Stimulated activated CD4-positive, alpha-beta T cell treated with anti-CD3 and anti-CD28 coated beads, Interleukin-1b, Interleukin-23, amount 100 ng/mL, for 4 hours (primary cell): ENCODE data around the gene PXYLP1.

Experiments
- DNase-seq, 2 donors: peaks; one replicate each; pipeline ENCODE4 v3.0.0-alpha.2; 2020; ENCODE audit warnings: low read depth in 2 of 2

PXYLP1 gene

GRCh38 chr3:141272906-141273662, 41.5 kb downstream of the PXYLP1 start:
- no peak for DNase-seq

- DNase-seq = no peak
These were observed 42.2 kb downstream of the PXYLP1 start for GRCh38 chr3:141273700-141274410.

- DNase-seq = no peak
These were observed 42.9 kb downstream of the PXYLP1 start for GRCh38 chr3:141274411-141275031.

GRCh38 chr3:141275032-141275422, 43.4 kb downstream of the PXYLP1 start:
- DNase-seq = no peak

- no peak for DNase-seq
These were observed 43.9 kb downstream of the PXYLP1 start for GRCh38 chr3:141275511-141275910.

- DNase-seq = no peak
These were observed 44.3 kb downstream of the PXYLP1 start for GRCh38 chr3:141275973-141276372.

- no peak for DNase-seq
These were observed 44.8 kb downstream of the PXYLP1 start for GRCh38 chr3:141276398-141276797.

- no peak for DNase-seq
These were observed 45.8 kb downstream of the PXYLP1 start for GRCh38 chr3:141277451-141277850.

- no peak for DNase-seq
These were observed 46.8 kb downstream of the PXYLP1 start for GRCh38 chr3:141278196-141279076.

GRCh38 chr3:141279077-141279967, 47.7 kb downstream of the PXYLP1 start:
- no peak for DNase-seq

GRCh38 chr3:141280086-141280485, 48.5 kb downstream of the PXYLP1 start:
- DNase-seq = no peak

GRCh38 chr3:141280690-141281089, 49.1 kb downstream of the PXYLP1 start:
- no peak for DNase-seq

GRCh38 chr3:141285570-141285969, 53.9 kb downstream of the PXYLP1 start:
- no peak for DNase-seq

- DNase-seq = no peak
These were observed 55.2 kb downstream of the PXYLP1 start for GRCh38 chr3:141286856-141287255.

- DNase-seq = no peak
These were observed 55.7 kb downstream of the PXYLP1 start for GRCh38 chr3:141287326-141287725.

- DNase-seq = no peak
These were observed 56.8 kb downstream of the PXYLP1 start for GRCh38 chr3:141288336-141288990.

- no peak for DNase-seq
These were observed 57.7 kb downstream of the PXYLP1 start for GRCh38 chr3:141289228-141289772.

- DNase-seq = no peak
These were observed 60.1 kb downstream of the PXYLP1 start for GRCh38 chr3:141291559-141292355.
